Muscle layer of colon (tissue), 2 donors: ENCODE results near the gene CLEC16A.

Experiments used
- H3K27ac ChIP-seq: one replicate; pipeline ENCODE4 v1.7.0; 2013; ENCODE audit warnings: low read depth, mild to moderate bottlenecking, low read length, moderate library complexity
- H3K27me3 ChIP-seq, 2 donors: one replicate each; pipeline ENCODE4 v1.7.0; 2013; ENCODE audit warnings: low read length in 2 of 2, mild to moderate bottlenecking in 2 of 2; ENCODE audit not compliant: insufficient read depth in 2 of 2, control insufficient read depth in 1 of 2
- H3K36me3 ChIP-seq: one replicate; pipeline ENCODE4 v1.7.0; 2013; ENCODE audit warnings: mild to moderate bottlenecking, low read length; ENCODE audit not compliant: insufficient read depth
- H3K4me1 ChIP-seq: one replicate; pipeline ENCODE4 v1.7.0; 2013; ENCODE audit warnings: mild to moderate bottlenecking, low read length; ENCODE audit not compliant: insufficient read depth
- H3K4me3 ChIP-seq, 2 donors: one replicate each; pipeline ENCODE4 v1.7.0; 2013; ENCODE audit warnings: low read length in 2 of 2, low read depth in 1 of 2, mild to moderate bottlenecking in 1 of 2, moderate library complexity in 1 of 2
- H3K9ac ChIP-seq: one replicate; pipeline ENCODE4 v1.7.0; 2013; ENCODE audit warnings: low read length
- H3K9me3 ChIP-seq: one replicate; pipeline ENCODE4 v1.7.0; 2013; ENCODE audit warnings: mild to moderate bottlenecking, low read length
- donor health status: abdominal sarcoma.
- donor health status: Adenocarcinoma of cecum.

Gene CLEC16A

DNA sequence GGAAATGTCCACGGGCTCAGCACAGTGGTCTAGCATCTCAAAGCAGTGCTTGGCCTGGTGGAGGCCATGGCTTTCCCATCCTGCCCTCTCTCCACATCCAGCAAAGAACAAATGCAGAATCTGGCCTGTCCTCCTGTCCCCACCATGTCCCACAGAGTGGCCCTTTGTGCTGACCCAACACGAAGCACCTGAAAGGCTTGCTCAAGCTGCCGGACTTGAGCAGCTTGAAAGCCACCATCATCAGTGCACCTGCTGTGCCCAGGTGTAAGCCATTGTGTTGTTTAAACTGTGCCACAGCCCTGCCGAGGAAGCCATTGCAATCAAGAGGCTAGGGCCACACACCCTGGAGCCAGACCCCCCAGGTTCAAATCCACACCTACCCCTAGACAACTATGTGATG lies 196.1 kb downstream of the CLEC16A start:
- H3K4me3 ChIP-seq, result no peak overlapping the region
- H3K9ac ChIP-seq, result no peak overlapping the region
- no peaks in the 10 kb centered on the region for H3K36me3 ChIP-seq
- no peaks in the 10 kb centered on the region for H3K27me3 ChIP-seq
- H3K9me3 ChIP-seq, result no peaks in the 10 kb centered on the region
- H3K27ac ChIP-seq, result no peak overlapping the region
- no peaks in the 10 kb centered on the region for H3K4me1 ChIP-seq

DNA sequence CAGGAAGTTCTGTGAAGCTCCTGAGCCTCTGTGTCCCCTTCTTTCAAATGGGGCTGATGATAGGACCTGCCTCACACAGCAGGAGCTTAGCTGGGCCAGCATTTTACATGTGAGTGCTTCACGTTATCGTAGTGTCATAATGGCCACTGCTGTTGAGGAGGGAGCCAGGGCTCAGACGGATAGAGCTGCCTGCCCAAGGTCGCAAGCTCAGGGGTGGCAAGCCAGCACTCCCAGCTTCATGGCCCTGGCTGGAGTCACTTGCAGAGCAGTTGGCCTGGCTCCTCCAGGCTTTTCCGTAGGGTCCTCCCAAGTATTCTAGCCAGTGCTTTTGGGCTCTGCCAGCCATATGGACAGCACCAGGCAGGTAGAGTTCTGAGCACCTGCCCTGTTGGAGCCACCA lies 196.5 kb downstream of the CLEC16A start:
- H3K9ac ChIP-seq, result no peak overlapping the region
- no peak overlapping the region for H3K4me3 ChIP-seq
- no peaks in the 10 kb centered on the region for H3K9me3 ChIP-seq
- H3K4me1 ChIP-seq, result no peaks in the 10 kb centered on the region
- H3K36me3 ChIP-seq, result no peaks in the 10 kb centered on the region
- no peaks in the 10 kb centered on the region for H3K27me3 ChIP-seq
- no peak overlapping the region for H3K27ac ChIP-seq

DNA sequence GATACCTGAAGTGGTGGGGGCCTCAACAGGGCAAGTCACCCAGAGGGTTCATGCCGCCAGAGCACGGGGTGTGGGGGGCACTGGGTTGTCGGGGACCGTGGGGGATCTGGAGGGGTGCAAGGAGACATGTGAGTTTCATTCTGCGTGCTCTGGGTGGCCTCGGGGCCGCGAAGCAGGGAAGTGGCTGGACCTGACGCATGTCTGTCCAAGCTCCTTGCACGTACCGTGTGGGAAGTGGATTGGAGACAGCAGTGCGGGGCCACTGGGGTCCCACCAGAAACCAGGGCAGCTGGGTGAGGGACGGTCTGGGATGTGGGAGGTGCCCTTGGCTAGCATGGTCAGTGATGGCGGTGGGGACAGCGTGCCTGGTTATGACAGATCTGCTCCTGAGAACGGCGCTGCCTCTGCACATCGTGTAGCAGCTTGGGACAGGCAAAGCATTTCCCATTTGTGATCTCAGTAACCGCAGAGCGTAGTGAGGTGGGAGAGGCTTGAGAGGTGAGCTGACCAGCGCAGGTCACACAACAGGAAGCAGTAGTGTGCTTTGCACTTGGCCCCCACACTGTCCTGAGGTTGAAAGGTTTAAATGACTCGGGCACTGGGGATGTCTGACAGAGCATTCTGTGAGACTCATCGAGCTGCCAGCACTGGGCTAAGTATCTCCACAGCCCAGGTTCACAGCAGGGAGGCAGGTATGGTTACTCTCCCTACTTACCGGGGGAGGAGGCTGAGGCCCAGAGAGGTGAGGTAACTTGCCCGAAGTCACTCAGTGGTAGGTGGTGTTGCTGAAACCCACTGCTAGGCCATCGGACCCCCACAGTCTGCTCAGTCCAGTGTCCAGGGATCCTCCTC lies 197.3 kb downstream of the CLEC16A start:
- H3K4me3 ChIP-seq, result no peak overlapping the region
- H3K4me1 ChIP-seq, result no peaks in the 10 kb centered on the region
- H3K9me3 ChIP-seq, result no peaks in the 10 kb centered on the region
- no peaks in the 10 kb centered on the region for H3K27me3 ChIP-seq
- H3K36me3 ChIP-seq, result no peaks in the 10 kb centered on the region
- no peak overlapping the region for H3K9ac ChIP-seq
- H3K27ac ChIP-seq, result no peak overlapping the region

DNA sequence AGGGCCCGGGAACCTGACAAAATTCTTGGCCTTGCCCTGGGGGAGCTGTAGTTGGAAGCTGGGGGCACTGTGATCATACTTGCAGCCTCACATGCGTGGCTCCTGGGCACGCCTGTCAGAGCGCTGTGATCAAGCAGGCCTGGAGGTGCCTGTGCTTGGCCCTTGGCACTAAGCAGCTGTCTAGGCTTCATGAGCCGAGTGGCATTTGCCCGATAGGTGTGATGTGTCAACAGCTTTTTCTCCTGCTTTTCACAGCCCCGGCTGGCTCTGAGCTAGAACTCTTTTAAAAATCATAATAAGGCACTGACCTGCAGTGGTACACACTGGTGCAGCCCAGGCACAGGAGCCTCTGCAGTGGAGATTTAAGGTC lies 197.9 kb downstream of the CLEC16A start:
- no peaks in the 10 kb centered on the region for H3K4me1 ChIP-seq
- no peaks in the 10 kb centered on the region for H3K27me3 ChIP-seq
- no peak overlapping the region for H3K9ac ChIP-seq
- H3K9me3 ChIP-seq, result no peaks in the 10 kb centered on the region
- H3K36me3 ChIP-seq, result no peaks in the 10 kb centered on the region
- no peak overlapping the region for H3K27ac ChIP-seq
- H3K4me3 ChIP-seq, result no peak overlapping the region

DNA sequence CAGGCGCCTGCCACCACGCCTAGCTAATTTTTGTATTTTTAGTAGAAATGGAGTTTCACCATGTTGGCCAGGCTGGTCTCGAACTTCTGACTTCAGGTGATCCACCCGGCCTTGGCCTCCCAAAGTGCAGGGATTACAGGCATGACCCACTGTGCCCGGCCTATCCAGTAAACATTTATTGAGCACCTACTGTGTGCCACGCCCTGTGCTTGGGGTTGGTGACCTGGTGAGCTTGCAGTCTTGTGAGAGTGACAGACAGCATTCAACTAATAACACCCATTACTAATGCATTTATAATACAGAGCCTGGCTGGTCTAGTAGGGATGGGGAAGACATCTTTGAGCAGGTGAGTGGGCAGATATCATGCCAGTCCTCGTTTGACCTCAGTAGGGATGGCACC lies 198.6 kb downstream of the CLEC16A start:
- no peaks in the 10 kb centered on the region for H3K9me3 ChIP-seq
- H3K4me1 ChIP-seq, result no peaks in the 10 kb centered on the region
- H3K4me3 ChIP-seq, result no peak overlapping the region
- no peaks in the 10 kb centered on the region for H3K27me3 ChIP-seq
- H3K27ac ChIP-seq, result no peak overlapping the region
- no peak overlapping the region for H3K9ac ChIP-seq
- H3K36me3 ChIP-seq, result no peaks in the 10 kb centered on the region

DNA sequence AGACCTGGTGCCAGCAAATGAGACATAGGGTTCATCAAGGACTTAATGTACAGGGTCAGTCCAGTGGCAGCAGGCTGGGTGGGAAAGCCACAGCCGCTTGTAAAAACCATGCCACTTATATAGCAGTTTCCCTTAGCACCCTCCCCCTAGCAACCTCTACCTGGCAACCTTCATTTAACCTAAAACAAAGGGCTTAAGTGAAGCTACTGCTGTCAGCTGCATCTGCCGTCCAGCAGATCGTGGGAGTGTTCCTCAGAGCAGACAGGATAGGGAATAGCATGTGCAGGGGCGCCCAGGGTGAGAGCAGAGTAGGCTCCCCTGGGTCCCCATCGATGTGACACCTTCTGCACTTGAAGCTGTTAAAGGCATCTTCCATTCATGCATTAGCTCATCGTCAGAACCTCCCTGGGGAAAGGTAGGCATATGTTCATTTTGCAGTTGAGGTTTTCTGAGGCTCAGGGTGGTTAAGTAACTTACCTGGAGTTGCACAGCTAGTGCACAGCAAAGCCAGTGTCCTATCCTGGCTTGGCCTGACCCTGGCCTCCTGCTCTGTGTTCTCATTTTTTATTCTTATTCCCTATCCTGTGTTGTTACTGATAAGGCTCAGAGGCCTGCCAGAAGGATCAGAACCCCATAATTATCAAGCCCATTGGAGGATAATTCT lies 199.1 kb downstream of the CLEC16A start:
- Histone ChIP-seq H3K27me3 (no peaks in the 10 kb centered on the region), H3K4me1 (no peaks in the 10 kb centered on the region), H3K9me3 (no peaks in the 10 kb centered on the region), H3K27ac (no peak overlapping the region), H3K4me3 (no peak overlapping the region), H3K9ac (no peak overlapping the region), H3K36me3 (no peaks in the 10 kb centered on the region)

DNA sequence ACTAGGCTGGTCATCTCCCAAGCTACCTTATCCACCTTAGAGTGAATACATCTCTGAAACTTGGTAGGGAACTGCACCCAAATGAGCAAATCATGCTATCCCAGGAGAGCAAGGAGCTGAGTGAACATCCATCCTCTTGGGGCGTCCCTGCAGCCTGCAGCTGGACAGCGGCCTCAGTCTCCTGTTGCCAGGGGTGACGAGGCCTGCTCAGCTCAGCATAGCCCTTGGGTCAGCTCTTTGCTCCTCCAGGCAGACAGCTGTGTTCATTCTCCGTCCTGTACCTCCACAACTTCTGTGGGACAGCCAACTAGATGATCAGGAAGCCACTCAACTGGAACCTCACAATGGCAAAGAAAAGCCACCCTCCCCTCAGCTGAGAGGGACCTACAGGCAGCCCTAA lies 199.8 kb downstream of the CLEC16A start:
- H3K4me1 ChIP-seq, result no peaks in the 10 kb centered on the region

DNA sequence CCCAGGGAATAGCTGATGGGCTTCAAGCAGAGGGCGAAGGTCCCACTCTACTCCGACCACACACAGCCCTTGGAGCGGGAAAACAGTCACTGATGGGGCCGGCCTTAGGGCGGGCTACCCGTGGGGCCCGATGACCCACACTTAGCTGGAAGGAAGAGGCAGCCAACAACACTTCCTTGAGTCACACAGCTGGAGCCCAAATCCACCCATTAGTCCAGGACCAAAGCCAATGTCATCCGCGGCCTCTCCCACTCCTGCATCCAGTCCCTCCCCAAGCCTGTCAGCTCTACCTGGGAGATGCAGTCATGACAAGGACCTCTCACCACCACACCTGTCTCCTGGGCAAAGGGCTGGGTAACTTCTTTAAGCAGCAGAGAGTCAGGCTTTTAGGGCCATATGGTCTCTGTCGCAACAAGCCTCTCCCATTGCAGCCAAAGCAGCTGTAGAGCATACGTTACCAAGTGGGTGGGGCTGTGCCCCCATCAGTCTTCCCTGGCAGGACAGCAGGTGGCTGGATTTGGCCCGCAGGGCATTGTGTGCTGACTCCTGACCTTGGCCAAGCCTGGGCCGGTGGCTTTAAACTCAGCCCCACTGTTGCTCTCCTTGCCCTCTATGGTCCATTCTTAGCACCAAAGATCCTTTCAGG lies 200.9 kb downstream of the CLEC16A start:
- Histone ChIP-seq H3K4me3 (no peak overlapping the region), H3K27me3 (no peaks in the 10 kb centered on the region), H3K9me3 (no peaks in the 10 kb centered on the region), H3K36me3 (no peaks in the 10 kb centered on the region), H3K4me1 (no peaks in the 10 kb centered on the region), H3K27ac (no peak overlapping the region), H3K9ac (no peak overlapping the region)

More for the DNA sequence above, 199.8 kb downstream of the CLEC16A start:
- Histone ChIP-seq H3K27me3 (no peaks in the 10 kb centered on the region), H3K9me3 (no peaks in the 10 kb centered on the region), H3K9ac (no peak overlapping the region), H3K27ac (no peak overlapping the region), H3K36me3 (no peaks in the 10 kb centered on the region), H3K4me3 (no peak overlapping the region)

DNA sequence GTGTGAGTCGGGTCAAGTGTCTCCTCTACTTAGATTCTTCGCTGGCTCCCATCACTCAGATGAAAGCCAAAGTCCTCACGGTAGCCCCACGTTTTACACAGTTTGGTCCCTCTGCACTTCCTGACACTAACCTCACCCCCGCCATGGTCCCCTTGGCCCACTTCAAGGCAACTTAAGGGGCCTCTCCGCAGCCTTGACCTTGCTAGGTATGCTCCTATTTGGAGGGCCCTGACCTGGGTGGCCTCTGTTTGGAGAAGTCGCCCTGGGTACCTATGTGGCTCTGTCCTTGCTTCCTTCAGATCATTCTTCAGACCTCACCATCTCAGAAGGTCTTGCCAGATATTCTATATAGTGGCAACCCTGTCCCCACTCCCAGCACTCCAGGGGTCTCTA lies 201.5 kb downstream of the CLEC16A start:
- H3K9ac ChIP-seq, result no peak overlapping the region
- H3K9me3 ChIP-seq, result no peaks in the 10 kb centered on the region
- no peaks in the 10 kb centered on the region for H3K4me1 ChIP-seq
- no peaks in the 10 kb centered on the region for H3K36me3 ChIP-seq
- H3K27ac ChIP-seq, result no peak overlapping the region
- no peak overlapping the region for H3K4me3 ChIP-seq
- no peaks in the 10 kb centered on the region for H3K27me3 ChIP-seq

DNA sequence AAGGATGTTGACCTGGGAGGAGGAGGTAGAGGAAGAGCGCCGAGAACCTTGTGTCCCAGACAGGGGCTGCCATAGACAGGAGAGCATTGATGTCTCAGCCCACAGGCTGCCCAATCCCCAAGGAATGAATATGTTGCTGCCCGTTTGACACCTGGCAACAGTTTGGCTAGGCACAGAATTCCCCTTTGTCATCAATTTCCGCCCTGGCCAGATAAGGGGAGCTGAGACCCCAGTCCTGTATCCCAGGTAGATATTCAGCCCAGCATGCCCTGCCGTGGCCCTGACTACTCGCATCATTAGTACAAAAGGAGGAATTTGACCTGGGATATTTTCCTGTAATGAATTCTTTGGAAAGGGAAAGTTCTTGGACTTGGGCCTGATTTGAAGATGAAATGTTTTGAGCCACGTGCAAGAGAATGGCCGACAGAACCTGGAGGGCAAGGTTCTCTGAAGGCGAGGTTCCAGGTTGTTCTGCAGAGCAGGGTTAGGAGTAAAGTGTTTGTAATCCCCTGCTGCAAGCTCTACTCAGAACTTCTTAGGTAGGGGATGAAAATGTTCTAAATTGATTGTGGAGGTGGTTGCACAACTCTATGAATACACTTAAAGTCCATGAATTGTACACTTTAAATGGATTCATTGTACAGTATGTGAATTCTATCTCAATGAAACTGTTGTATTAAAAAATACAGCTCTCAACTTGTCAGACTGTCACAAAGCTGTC lies 202.8 kb downstream of the CLEC16A start:
- H3K4me1 ChIP-seq, result peaks cover 7% of the 10 kb centered on the region
- no peaks in the 10 kb centered on the region for H3K27me3 ChIP-seq
- H3K9me3 ChIP-seq, result no peaks in the 10 kb centered on the region
- H3K4me3 ChIP-seq, result no peak overlapping the region
- H3K9ac ChIP-seq, result no peak overlapping the region
- H3K27ac ChIP-seq, result no peak overlapping the region
- no peaks in the 10 kb centered on the region for H3K36me3 ChIP-seq

DNA sequence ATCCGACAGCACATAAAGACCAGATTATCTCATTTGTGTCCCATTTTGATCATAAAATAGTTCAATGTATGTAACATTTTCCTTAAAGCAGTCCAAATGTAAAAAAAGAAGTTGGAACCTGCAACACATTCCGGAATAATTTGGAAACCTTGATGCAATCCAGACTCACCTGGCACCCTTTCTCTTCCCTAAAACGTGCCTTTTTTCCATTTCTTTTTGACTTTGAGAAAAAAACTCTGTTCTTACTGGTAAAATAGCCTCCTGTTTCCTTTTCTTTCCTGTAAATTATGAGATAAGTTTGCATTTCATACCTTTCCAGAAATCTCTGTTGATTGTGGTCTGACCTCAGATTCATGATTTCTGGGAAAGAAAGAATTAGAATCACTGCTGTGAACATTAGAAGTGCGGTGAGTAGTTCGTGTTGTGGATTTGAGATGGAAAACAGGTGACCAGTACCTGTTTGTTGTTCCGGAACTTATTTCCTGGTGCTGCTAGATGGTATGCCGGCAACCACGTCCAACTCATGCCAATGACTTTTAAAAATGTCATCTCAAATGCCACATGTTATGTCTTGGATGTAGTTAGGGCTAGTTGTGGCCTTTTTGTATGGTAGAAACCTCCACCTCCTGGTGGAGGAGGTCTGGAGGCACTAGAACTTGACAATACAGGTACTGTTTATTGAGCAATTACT lies 203.5 kb downstream of the CLEC16A start:
- Histone ChIP-seq H3K9ac (no peak overlapping the region), H3K36me3 (no peaks in the 10 kb centered on the region), H3K4me3 (no peak overlapping the region), H3K9me3 (no peaks in the 10 kb centered on the region), H3K4me1 (peaks cover 7% of the 10 kb centered on the region), H3K27ac (no peak overlapping the region), H3K27me3 (no peaks in the 10 kb centered on the region)
